ENCODE measurements around the gene OR2V2. TPM values are rescaled to one million over a fixed set of nuclear protein-coding genes. Genes with fewer than 3 reads are reported as not detected.

Gene OR2V2
- total RNA-seq, 4 donors from 2014 or later: not detected

GRCh38 chr5:181181650-181182565 is 34.5 kb downstream of the OR2V2 start:
- TF ChIP-seq CTCF (IDR thresholded peaks at IDR 0.05; ENCODE audit: low read depth): no peak

GRCh38 chr5:181182651-181183050 is 35.3 kb downstream of the OR2V2 start:
- no peak for TF ChIP-seq CTCF (IDR thresholded peaks at IDR 0.05; ENCODE audit: low read depth)

- TF ChIP-seq CTCF (IDR thresholded peaks at IDR 0.05; ENCODE audit: low read depth): no peak
Observed at GRCh38 chr5:181184845-181185216, 37.4 kb downstream of the OR2V2 start.

GRCh38 chr5:181185560-181185959 is 38.2 kb downstream of the OR2V2 start:
- no peak for TF ChIP-seq CTCF (IDR thresholded peaks at IDR 0.05; ENCODE audit: low read depth)

- TF ChIP-seq CTCF (IDR thresholded peaks at IDR 0.05; ENCODE audit: low read depth): no peak
Observed at GRCh38 chr5:181186022-181186421, 38.6 kb downstream of the OR2V2 start.

GRCh38 chr5:181186986-181187499 is 39.7 kb downstream of the OR2V2 start:
- TF ChIP-seq CTCF (IDR thresholded peaks at IDR 0.05; ENCODE audit: low read depth): no peak

- no peak for TF ChIP-seq CTCF (IDR thresholded peaks at IDR 0.05; ENCODE audit: low read depth)
Observed at GRCh38 chr5:181187500-181188213, 40.3 kb downstream of the OR2V2 start.

Data from subcutaneous adipose tissue (tissue), 4 donors.